Ovary (tissue), 9 donors: ENCODE results near the gene ANKH. TPM values are rescaled to one million over a fixed set of nuclear protein-coding genes. Genes with fewer than 3 reads are reported as not detected.

Source experiments
- DNase-seq, 5 donors: peaks; one replicate each; pipeline ENCODE4 v3.0.0-alpha.2; 2019 to 2020
- H3K27ac ChIP-seq, 2 donors: fragments of 200-600 bp; one replicate each; pipeline versions ENCODE4 v1.5.1 to v1.8.0; 2019 to 2022
- H3K27me3 ChIP-seq: fragments of 200-600 bp; one replicate; pipeline ENCODE4 v1.8.0; 2022
- H3K36me3 ChIP-seq: fragments of 200-600 bp; sonication (generic); one replicate; pipeline ENCODE4 v1.5.1; 2019
- H3K4me1 ChIP-seq: one replicate; pipeline ENCODE4 v1.8.1; 2013; ENCODE audit warnings: mild to moderate bottlenecking, moderate library complexity; ENCODE audit not compliant: insufficient read depth
- H3K4me3 ChIP-seq: fragments of 200-600 bp; sonication (generic); one replicate; pipeline ENCODE4 v1.5.1; 2017
- H3K9me3 ChIP-seq, 2 donors: fragments of 200-600 bp in 1 of 2; sonication (generic) in 1 of 2; one replicate each; pipeline versions ENCODE4 v1.5.1 to v1.8.1; 2013 to 2019; ENCODE audit warnings: mild to moderate bottlenecking in 1 of 2, moderate library complexity in 1 of 2
- EP300 ChIP-seq: sonication (generic); formaldehyde crosslinking; IDR thresholded peaks from one replicate; pipeline ENCODE4 v1.6.1; 2017; ENCODE audit warnings: antibody characterized with exemption
- POLR2A ChIP-seq: fragments of 450-650 bp; IDR thresholded peaks from one replicate; pipeline ENCODE4 v1.6.1; 2017; ENCODE audit warnings: antibody characterized with exemption, mild to moderate bottlenecking, moderate library complexity
- WGBS, 3 donors: extraction: QIAGEN DNeasy Blood & Tissue Kit in 1 of 3; methylation state at CpG; one replicate each; pipeline versions ENCODE4 v1.1.5 to v1.1.7; 2013 to 2017; 5-methylcytosine and 5-hydroxymethylcytosine counted together
- intact Hi-C, 4 donors: fragments of 100-400 bp; cut with DNase I; formaldehyde crosslinking; loops; one replicate each; pipeline versions ENCODE4 v1.11.0 to v1.15.1; 2022 to 2023
- polyA plus RNA-seq, 2 donors: library from polyadenylated mRNA; stranded (reverse); fragments of 200-250 nt in 1 of 2; fragments of 350-450 nt in 1 of 2; fragmentation: Illumina TruSeq in 1 of 2; extraction: RNeasy Lipid Tissue Mini Kit (QIAGEN cat#74804) in 1 of 2; gene quantifications; one replicate each; pipeline ENCODE4 v1.2.3, GENCODE V29; 2013 to 2014
- total RNA-seq, 7 donors: library from RNA; depleted of rRNA in 2 of 7; stranded (reverse); fragments of >200 nt in 2 of 7; fragmentation: NEBNext Ultra II Directional in 3 of 7; extraction: Animal tissue kit (Norgen Biotek cat#: 25700) in 3 of 7; gene quantifications; one replicate each; pipeline versions ENCODE4 v1.1.0 to v1.2.4, GENCODE V29; 2016 to 2023
- TF ChIP-seq, protein P1 (sequence below), 3 donors: fragments of 450-650 bp in 2 of 3; fragments of 200-600 bp in 1 of 3; IDR thresholded peaks; one replicate each; pipeline versions ENCODE4 v1.5.1 to v1.8.0; 2016 to 2022; ENCODE audit warnings: antibody characterized with exemption in 3 of 3, mild to moderate bottlenecking in 1 of 3
- donor health status: DM: no; HTN: no; CAD: no; lungs with moderate emphysema.
- donor health status: DM: no; HTN: no; CAD: no.
- donor health status: Bipolar disorder and iron deficiency.
- donor health status: DM: yes; HTN: yes; CAD: no.
- donor health status: DM: no; HTN: no; CAD: no.
- donor health status: DM: yes; HTN: yes; CAD: no.

The ANKH gene
- total and polyA plus RNA-seq, 9 donors, result 17.2 to 80.7 (median 44.6) TPM

DNA sequence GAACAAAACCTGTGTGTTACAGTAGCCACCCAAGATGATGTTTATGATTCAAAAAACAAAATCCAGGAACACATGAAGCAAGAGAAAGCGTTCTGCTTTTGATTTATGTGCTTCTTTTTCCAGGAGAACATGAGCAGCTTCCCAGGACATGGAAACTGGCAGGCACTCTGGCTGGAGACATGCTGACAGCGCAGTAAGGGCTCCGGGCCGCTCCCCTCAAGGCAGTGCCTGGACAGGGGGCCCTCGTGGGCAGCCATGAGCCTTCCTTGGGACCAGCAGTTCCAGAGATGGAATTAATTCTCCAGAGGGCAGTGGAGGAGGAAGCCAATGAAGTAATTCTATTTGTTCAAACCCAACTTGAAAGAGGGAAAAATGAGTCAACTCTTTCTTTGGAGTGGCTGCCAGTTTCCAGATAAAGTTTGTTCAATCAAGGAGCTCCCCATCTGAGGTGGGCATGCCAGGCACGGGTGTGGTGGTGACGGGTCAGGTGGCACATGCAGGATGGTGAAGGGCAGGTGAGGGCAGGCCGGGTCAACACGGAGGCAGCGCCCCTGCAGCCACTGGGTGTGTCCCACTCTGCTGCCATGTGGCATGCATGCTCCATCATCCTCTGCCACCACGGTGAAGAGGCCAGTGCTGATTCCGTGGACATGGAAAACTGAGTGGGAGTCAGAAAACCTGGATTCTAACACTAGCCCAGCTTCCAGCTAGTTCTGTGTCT is 123.2 kb downstream of the ANKH start:
- Histone ChIP-seq H3K27me3 (no peaks in the 10 kb centered on the region), H3K27ac (no peak overlapping the region), H3K4me3 (no peak overlapping the region), H3K9me3 (no peaks in the 10 kb centered on the region), H3K36me3 (no peaks in the 10 kb centered on the region), H3K4me1 (peaks cover 2% of the 10 kb centered on the region)
- intact Hi-C loops, result no loop called here
- no peak for DNase-seq
- WGBS, 3 donors, result 89 to 92% (median 92%) methylated on average over 12 of the region's 12 CpGs
- TF ChIP-seq EP300, result no peak
- TF ChIP-seq, protein P1, sequence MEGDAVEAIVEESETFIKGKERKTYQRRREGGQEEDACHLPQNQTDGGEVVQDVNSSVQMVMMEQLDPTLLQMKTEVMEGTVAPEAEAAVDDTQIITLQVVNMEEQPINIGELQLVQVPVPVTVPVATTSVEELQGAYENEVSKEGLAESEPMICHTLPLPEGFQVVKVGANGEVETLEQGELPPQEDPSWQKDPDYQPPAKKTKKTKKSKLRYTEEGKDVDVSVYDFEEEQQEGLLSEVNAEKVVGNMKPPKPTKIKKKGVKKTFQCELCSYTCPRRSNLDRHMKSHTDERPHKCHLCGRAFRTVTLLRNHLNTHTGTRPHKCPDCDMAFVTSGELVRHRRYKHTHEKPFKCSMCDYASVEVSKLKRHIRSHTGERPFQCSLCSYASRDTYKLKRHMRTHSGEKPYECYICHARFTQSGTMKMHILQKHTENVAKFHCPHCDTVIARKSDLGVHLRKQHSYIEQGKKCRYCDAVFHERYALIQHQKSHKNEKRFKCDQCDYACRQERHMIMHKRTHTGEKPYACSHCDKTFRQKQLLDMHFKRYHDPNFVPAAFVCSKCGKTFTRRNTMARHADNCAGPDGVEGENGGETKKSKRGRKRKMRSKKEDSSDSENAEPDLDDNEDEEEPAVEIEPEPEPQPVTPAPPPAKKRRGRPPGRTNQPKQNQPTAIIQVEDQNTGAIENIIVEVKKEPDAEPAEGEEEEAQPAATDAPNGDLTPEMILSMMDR (IDR thresholded peaks at IDR 0.05), result no peak
- no peak for TF ChIP-seq POLR2A

DNA sequence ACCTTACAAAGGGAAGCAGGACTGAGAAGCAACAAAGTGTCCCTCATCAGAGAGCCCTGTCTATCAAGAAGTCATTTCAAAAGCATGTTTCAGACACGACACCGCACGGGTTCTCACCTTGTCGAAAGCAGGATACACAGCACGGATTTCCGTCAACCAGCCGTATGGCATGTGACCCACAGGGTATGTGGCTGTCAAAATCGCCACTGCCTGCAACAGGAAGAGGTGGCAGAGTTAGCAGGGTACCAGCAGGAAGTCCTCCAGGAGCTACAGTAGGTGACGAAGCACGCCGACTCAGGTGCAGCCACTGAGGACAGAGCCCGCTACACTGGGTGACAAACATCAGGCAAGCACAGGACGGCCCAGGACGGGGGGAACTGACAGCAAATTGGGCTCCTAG is 125.8 kb downstream of the ANKH start:
- no peaks in the 10 kb centered on the region for H3K36me3 ChIP-seq
- no peaks in the 10 kb centered on the region for H3K27me3 ChIP-seq
- H3K4me1 ChIP-seq, result no peaks in the 10 kb centered on the region
- no peak overlapping the region for H3K4me3 ChIP-seq
- no peaks in the 10 kb centered on the region for H3K9me3 ChIP-seq
- H3K27ac ChIP-seq, result no peak overlapping the region
- intact Hi-C loops, result no loop called here
- TF ChIP-seq EP300 (no peak), POLR2A (no peak)
- TF ChIP-seq, protein P1 (IDR thresholded peaks at IDR 0.05), result no peak
- no peak for DNase-seq
- 95 to 100% (median 96%) methylated on average over 14 of the region's 14 CpGs for WGBS, 3 donors

DNA sequence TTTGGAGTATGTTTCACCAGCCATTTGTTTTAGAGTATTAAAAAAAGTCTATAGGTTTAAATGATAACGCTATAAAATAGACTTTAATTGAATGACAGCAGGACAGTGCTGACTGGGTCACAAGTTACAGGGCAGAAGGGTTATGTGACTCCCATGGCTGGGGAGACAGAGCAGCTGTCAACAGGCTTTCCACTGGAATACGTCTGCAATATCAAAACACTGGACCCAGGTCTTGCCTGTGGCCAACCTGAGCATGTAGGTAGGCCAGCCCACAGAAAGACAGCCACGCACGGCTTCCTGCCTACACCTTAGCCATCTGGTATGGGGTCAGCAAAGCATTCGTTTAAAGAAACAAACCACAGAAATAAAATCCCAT is 126.4 kb downstream of the ANKH start:
- no peak overlapping the region for H3K27ac ChIP-seq

DNA sequence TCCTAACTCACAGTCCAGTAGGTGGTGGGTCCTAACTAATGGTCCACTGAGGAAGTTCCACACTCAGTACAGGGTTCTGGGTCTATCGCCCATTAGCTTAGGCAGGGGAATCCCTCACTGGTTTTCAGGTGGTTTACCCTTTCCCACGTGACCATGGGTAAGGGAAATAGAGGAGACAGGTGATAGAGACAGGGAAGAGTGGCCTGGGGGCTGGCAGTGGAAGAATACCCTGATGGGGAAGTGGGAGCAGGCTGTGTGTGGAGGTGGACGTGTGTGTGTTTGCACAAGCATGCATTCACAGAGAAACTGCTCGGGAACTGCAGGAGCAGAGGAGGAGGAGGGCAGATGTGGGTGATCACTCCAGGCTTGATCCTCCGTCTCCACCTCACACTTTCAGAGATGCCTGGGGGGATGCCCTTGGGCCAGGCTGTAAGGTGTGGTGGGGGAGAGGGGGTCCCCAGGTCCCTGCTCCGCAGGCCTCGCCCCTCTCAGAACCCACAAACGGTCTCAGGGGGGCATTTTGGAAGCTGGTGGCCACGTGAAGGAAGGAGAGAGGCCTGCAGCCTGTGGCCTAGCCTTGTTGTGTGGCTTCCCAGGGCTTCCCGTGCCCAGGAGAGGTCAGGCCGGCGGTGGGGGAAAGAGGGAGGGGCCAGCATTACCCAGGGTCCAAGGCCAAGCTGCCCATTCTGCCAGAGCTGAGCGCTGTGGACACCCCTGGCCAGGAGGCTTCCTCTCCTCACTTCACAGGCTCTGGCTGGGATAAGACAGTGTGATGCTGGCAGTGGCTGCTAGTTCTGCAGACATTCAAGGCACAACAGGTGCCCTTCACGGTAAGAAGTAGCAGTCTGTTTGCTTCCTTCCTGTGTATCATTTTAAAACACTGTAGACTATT is 127.0 kb downstream of the ANKH start:
- Histone ChIP-seq H3K9me3 (no peaks in the 10 kb centered on the region), H3K4me1 (no peaks in the 10 kb centered on the region), H3K4me3 (no peak overlapping the region), H3K27me3 (no peaks in the 10 kb centered on the region), H3K27ac (no peak overlapping the region), H3K36me3 (no peaks in the 10 kb centered on the region)
- TF ChIP-seq EP300, result no peak
- TF ChIP-seq POLR2A, result no peak
- TF ChIP-seq, protein P1 (IDR thresholded peaks at IDR 0.05), result no peak
- no peak for DNase-seq
- intact Hi-C loops, result no loop called here
- WGBS, 3 donors, result 78 to 87% (median 85%) methylated on average over 13 to 14 of the region's 14 CpGs

More for the DNA sequence above, 126.4 kb downstream of the ANKH start:
- Histone ChIP-seq H3K4me3 (no peak overlapping the region), H3K36me3 (no peaks in the 10 kb centered on the region), H3K9me3 (no peaks in the 10 kb centered on the region), H3K27me3 (no peaks in the 10 kb centered on the region), H3K4me1 (no peaks in the 10 kb centered on the region)
- 91 to 92% (median 91%) methylated on average over 5 of the region's 5 CpGs for WGBS, 3 donors
- DNase-seq, result no peak
- intact Hi-C loops, result no loop called here
- TF ChIP-seq POLR2A, result no peak
- TF ChIP-seq, protein P1 (IDR thresholded peaks at IDR 0.05), result no peak
- no peak for TF ChIP-seq EP300
